OCI-LY7 (cell line): ENCODE data around the gene ECI1. TPM values are rescaled to one million over a fixed set of nuclear protein-coding genes. Genes with fewer than 3 reads are reported as not detected.
"Not testable (repeated sequence)": the region's sequence is repeated elsewhere in the genome, so short reads cannot be mapped to it uniquely, and the experiment has no call there.

ENCODE experiments used
- BruUV-seq: library from RNA; stranded (reverse); fragments of 400-500 nt; replicated peaks from 2 replicates; lab custom pipeline; 2021; lab: Mats Ljungman, UMichigan
- CTCF ChIA-PET: fragments of 300-600 bp; sonication (Branson Sonifier 250); formaldehyde crosslinking; loops from one replicate; lab custom pipeline; 2022; ENCODE audit warnings: antibody characterized with exemption; ENCODE audit not compliant: unreplicated experiment; lab: Charles Lee
- POLR2A ChIA-PET: fragments of 300-600 bp; sonication (Branson Sonifier 250); formaldehyde crosslinking; loops from one replicate; lab custom pipeline; 2022; ENCODE audit warnings: antibody characterized with exemption; lab: Charles Lee
- DNase-seq: peaks from one replicate; pipeline ENCODE4 v3.0.0-alpha.2; 2015; ENCODE audit warnings: low spot score
- H2AFZ ChIP-seq: fragments of 200-600 bp; sonication (generic), shearing (Covaris generic); 2 replicates; pipeline ENCODE4 v1.6.1; 2014; ENCODE audit warnings: mild to moderate bottlenecking, antibody characterized with exemption, low read length, moderate library complexity
- H3K27ac ChIP-seq: fragments of 200-600 bp; sonication (generic); 2 replicates; pipeline ENCODE4 v1.5.1; 2014; ENCODE audit warnings: mixed run types, low read depth, mild to moderate bottlenecking, moderate library complexity, low read length, inconsistent platforms; ENCODE audit not compliant: poor library complexity, severe bottlenecking
- H3K36me3 ChIP-seq: fragments of 200-600 bp; sonication (generic); 2 replicates; pipeline ENCODE4 v1.6.1; 2014; ENCODE audit warnings: mild to moderate bottlenecking, antibody characterized with exemption, low read length, moderate library complexity, mixed read lengths; ENCODE audit not compliant: insufficient read depth
- H3K4me1 ChIP-seq: fragments of 200-600 bp; sonication (generic); 2 replicates; pipeline ENCODE4 v1.5.1; 2014; ENCODE audit warnings: mild to moderate bottlenecking, low read length; ENCODE audit not compliant: insufficient read depth, poor library complexity, severe bottlenecking
- H3K4me2 ChIP-seq: fragments of 200-600 bp; sonication (generic); 2 replicates; pipeline ENCODE4 v1.6.1; 2014; ENCODE audit warnings: mild to moderate bottlenecking, low read length
- H3K4me3 ChIP-seq: fragments of 200-600 bp; sonication (generic); 2 replicates; pipeline ENCODE4 v1.5.1; 2014; ENCODE audit warnings: mild to moderate bottlenecking, low read depth, low read length; ENCODE audit not compliant: poor library complexity, severe bottlenecking
- H3K79me2 ChIP-seq: fragments of 200-600 bp; sonication (generic); 2 replicates; pipeline ENCODE4 v1.6.1; 2016; ENCODE audit warnings: low read depth, mild to moderate bottlenecking, low read length, moderate library complexity, mixed read lengths; ENCODE audit not compliant: insufficient read depth
- H3K9me2 ChIP-seq: fragments of 200-600 bp; sonication (generic); 2 replicates; pipeline ENCODE4 v1.6.1; 2016; ENCODE audit warnings: mild to moderate bottlenecking, low read length, mixed read lengths; ENCODE audit not compliant: insufficient read depth
- H3K9me3 ChIP-seq: fragments of 200-600 bp; sonication (generic); 2 replicates; pipeline ENCODE4 v1.6.1; 2014; ENCODE audit warnings: mild to moderate bottlenecking, mixed run types, low read length, mixed read lengths
- H4K20me1 ChIP-seq: fragments of 200-600 bp; sonication (generic); 2 replicates; pipeline ENCODE4 v1.6.1; 2014; ENCODE audit warnings: mild to moderate bottlenecking, antibody characterized with exemption, low read length, moderate library complexity, mixed read lengths; ENCODE audit not compliant: insufficient read depth
- CTCF ChIP-seq: fragments of 200-600 bp; sonication (generic); conservative IDR thresholded peaks from 2 replicates; pipeline ENCODE4 v1.5.1; 2014; ENCODE audit warnings: mild to moderate bottlenecking, antibody characterized with exemption, low read length, moderate library complexity, mixed read lengths
- EZH2phosphoT487 ChIP-seq: fragments of 200-600 bp; sonication (generic); IDR thresholded peaks from 2 replicates; pipeline ENCODE4 v1.6.1; 2018; ENCODE audit warnings: low read depth, borderline replicate concordance, mild to moderate bottlenecking, mixed run types, antibody characterized with exemption, low read length, moderate library complexity, mixed read lengths
- intact Hi-C: fragments of 100-400 bp; cut with micrococcal nuclease; formaldehyde crosslinking; loops from one replicate; pipeline ENCODE4 v1.10.0; 2022; ENCODE audit not compliant: unreplicated experiment
- total RNA-seq, 2 experiments: library from RNA; depleted of rRNA in 1 of 2; stranded (reverse); fragments of >200 nt in 1 of 2; shearing (Covaris generic) in 1 of 2; gene quantifications; 2 replicates each; pipeline ENCODE4 v1.2.3, GENCODE V29; 2014 to 2022

The ECI1 gene
- total RNA-seq, 2 experiments from 2014 or later, result 74.5 to 80.0 TPM

GRCh38 chr16:2270070-2270462, 18.7 kb upstream of the ECI1 start:
- Histone ChIP-seq H3K27ac (no peak overlapping the region), H3K9me2 (no peaks in the 10 kb centered on the region), H3K79me2 (peaks cover 34% of the 10 kb centered on the region), H3K36me3 (peaks cover 22% of the 10 kb centered on the region), H3K4me1 (peaks cover 28% of the 10 kb centered on the region), H3K4me3 (no peak overlapping the region), H3K4me2 (peak overlapping the region; percentile 78), H4K20me1 (peaks cover 16% of the 10 kb centered on the region), H3K9me3 (no peaks in the 10 kb centered on the region), H2AFZ (no peak overlapping the region)
- no peak for DNase-seq
- ChIA-PET CTCF (no interaction called here), POLR2A (no interaction called here)
- no TSS peak for BruUV-seq
- TF ChIP-seq CTCF, result peak; percentile 28; the same call in 1 of the 2 replicates
- TF ChIP-seq EZH2phosphoT487, result no peak
- intact Hi-C loops, result no loop called here

GRCh38 chr16:2267913-2268666, 16.7 kb upstream of the ECI1 start, which contains the start of gene RNPS1:
TSS of gene RNPS1 (minus strand) at chr16:2268126. CDS start at chr16:2264643, 3,483 bp downstream.
- POLR2A ChIA-PET, result interaction anchor here (0.5 kb wide), 1 partner anchor 113 kb away, joined by 3 read pairs; the partner anchor contains the start of gene TRAF7
- CTCF ChIA-PET, result no interaction called here
- intact Hi-C loops, result loop anchor here (2.0 kb wide), 1 partner anchor 113 kb away; the partner anchor contains the start of gene TRAF7
- Histone ChIP-seq H3K4me2 (peak within 1 kb of the TSS; percentile 78), H3K79me2 (peaks cover 54% of the 10 kb centered on the region), H2AFZ (peak within 1 kb of the TSS; percentile 53), H3K9me3 (no peaks in the 10 kb centered on the region), H3K4me1 (peaks cover 31% of the 10 kb centered on the region), H3K9me2 (no peaks in the 10 kb centered on the region), H4K20me1 (peaks cover 29% of the 10 kb centered on the region), H3K36me3 (peaks cover 41% of the 10 kb centered on the region), H3K27ac (peak within 1 kb of the TSS; percentile 74), H3K4me3 (peak within 1 kb of the TSS; percentile 80)
- peak; percentile 98 for DNase-seq
- BruUV-seq, result no TSS peak
- TF ChIP-seq CTCF, result no peak
- TF ChIP-seq EZH2phosphoT487, result no peak

- H3K27ac ChIP-seq, result peak overlapping the region; percentile 74
- peaks cover 60% of the 10 kb centered on the region for H3K79me2 ChIP-seq
- peaks cover 31% of the 10 kb centered on the region for H3K4me1 ChIP-seq
- peak overlapping the region; percentile 53 for H2AFZ ChIP-seq
- H3K36me3 ChIP-seq, result peaks cover 47% of the 10 kb centered on the region
- H3K4me3 ChIP-seq, result peak overlapping the region; percentile 80
- H3K4me2 ChIP-seq, result peak overlapping the region; percentile 78
- H4K20me1 ChIP-seq, result peaks cover 29% of the 10 kb centered on the region
- DNase-seq, H3K9me3 ChIP-seq, H3K9me2 ChIP-seq, POLR2A ChIA-PET, BruUV-seq, CTCF ChIA-PET, intact Hi-C loops: not testable (repeated sequence)
Measured at GRCh38 chr16:2267505-2267912, 16.1 kb upstream of the ECI1 start.

DNA sequence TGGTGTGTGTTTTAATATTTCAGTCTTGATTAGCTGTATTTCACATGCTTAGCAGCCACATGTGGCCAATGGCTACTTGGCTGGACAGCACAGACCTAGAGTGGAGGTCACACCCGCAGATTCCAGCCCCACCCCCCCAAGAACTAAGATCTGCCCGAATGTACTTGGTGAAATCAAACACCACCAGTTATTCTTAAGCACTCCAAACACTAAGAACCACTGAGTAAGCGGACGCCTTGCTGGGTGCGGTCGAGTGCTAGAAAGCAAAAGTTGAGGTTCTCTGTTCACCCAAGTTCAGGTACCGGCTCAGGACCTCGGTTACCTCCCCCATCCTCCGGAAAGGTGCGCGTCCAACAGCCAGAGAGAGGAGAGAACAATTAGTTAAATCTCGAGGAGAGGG, 15.5 kb upstream of the ECI1 start:
- H3K79me2 ChIP-seq, result peaks cover 64% of the 10 kb centered on the region
- H3K9me2 ChIP-seq, H2AFZ ChIP-seq, POLR2A ChIA-PET, BruUV-seq, intact Hi-C loops, DNase-seq, CTCF ChIA-PET, H3K9me3 ChIP-seq, H3K27ac ChIP-seq: not testable (repeated sequence)
- H3K36me3 ChIP-seq, result peaks cover 53% of the 10 kb centered on the region
- H3K4me3 ChIP-seq, result peak overlapping the region; percentile 80
- H3K4me1 ChIP-seq, result peaks cover 31% of the 10 kb centered on the region
- peaks cover 29% of the 10 kb centered on the region for H4K20me1 ChIP-seq
- peak overlapping the region; percentile 78 for H3K4me2 ChIP-seq

- H3K9me3 ChIP-seq, intact Hi-C loops, CTCF ChIA-PET, BruUV-seq, POLR2A ChIA-PET, DNase-seq, H3K4me2 ChIP-seq, H3K4me3 ChIP-seq, H3K9me2 ChIP-seq, H2AFZ ChIP-seq, H3K27ac ChIP-seq: not testable (repeated sequence)
- Histone ChIP-seq H3K36me3 (peaks cover 92% of the 10 kb centered on the region), H4K20me1 (peaks cover 34% of the 10 kb centered on the region), H3K79me2 (peaks cover 79% of the 10 kb centered on the region), H3K4me1 (peaks cover 18% of the 10 kb centered on the region)
Measured at GRCh38 chr16:2263026-2263425, 11.6 kb upstream of the ECI1 start.
